IMR-90 (cell line): ENCODE results near the gene ZNF646.

Experiments used
- CTCF ChIP-seq: conservative IDR thresholded peaks from 2 replicates; pipeline ENCODE4 v1.5.1; 2012; ENCODE audit warnings: mild to moderate bottlenecking, low read depth, low read length, improper control_type of control experiment
- MXI1 ChIP-seq: IDR thresholded peaks from 2 replicates; pipeline ENCODE4 v1.6.1; 2012; ENCODE audit warnings: low read depth, mild to moderate bottlenecking, low read length, moderate library complexity, borderline replicate concordance
- POLR2A ChIP-seq: IDR thresholded peaks from 2 replicates; pipeline ENCODE4 v1.6.1; 2012; ENCODE audit warnings: mild to moderate bottlenecking, low read depth, low read length

- TF ChIP-seq CTCF (no peak), POLR2A (no peak), MXI1 (no peak)
Observed at GRCh38 chr16:31094424-31095120, 20.4 kb downstream of the ZNF646 start, which contains the start of gene VKORC1.
